ENCODE results near the gene DIP2A.
"Not testable (repeated sequence)": the region's sequence is repeated elsewhere in the genome, so short reads cannot be mapped to it uniquely, and the experiment has no call there.

The DIP2A gene

DNA sequence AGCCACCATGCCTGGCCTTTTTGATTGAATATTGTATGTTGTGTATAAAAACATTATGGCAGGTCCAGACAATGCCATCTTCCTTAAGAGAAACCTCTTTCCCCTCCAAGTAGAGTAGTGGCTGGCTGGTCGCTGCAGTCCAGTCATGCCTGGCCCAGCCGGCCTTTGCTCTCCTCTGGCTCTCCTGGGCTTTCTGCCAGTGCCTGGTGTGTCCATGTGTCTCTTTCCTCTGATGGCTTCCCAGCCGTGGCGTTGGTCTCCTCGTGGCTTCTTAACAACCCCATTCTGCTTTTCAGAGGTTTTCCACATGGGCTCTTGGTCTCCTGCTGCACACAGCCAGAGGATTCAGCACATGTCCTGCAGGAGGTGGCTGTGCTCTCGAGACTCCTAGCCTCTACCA is 58.7 kb downstream of the DIP2A start:
- Histone ChIP-seq H3K27me3 (ENCODE audit: control insufficient read depth in 1 of 2, insufficient read depth in 2 of 2, low read length in 2 of 2) (no peaks in the 10 kb centered on the region), H3K36me3 (ENCODE audit: control insufficient read depth in 1 of 2, insufficient read depth in 2 of 2, low read length in 2 of 2) (peaks cover 8 to 16% of the 10 kb centered on the region in 2 donors), H3K4me3 (ENCODE audit: low read depth in 1 of 2, low read length in 2 of 2) (no peak overlapping the region), H3K9me3 (ENCODE audit: control insufficient read depth in 1 of 2, low read length in 2 of 2) (no peaks in the 10 kb centered on the region), H3K27ac (ENCODE audit: low read depth, low read length) (no peak overlapping the region), H3K9ac (ENCODE audit: low read depth in 1 of 2, low read length in 2 of 2) (no peak overlapping the region), H3K4me1 (ENCODE audit: control insufficient read depth in 1 of 2, insufficient read depth in 2 of 2, low read length in 2 of 2) (peaks cover 0 to 3% of the 10 kb centered on the region in 2 donors)

DNA sequence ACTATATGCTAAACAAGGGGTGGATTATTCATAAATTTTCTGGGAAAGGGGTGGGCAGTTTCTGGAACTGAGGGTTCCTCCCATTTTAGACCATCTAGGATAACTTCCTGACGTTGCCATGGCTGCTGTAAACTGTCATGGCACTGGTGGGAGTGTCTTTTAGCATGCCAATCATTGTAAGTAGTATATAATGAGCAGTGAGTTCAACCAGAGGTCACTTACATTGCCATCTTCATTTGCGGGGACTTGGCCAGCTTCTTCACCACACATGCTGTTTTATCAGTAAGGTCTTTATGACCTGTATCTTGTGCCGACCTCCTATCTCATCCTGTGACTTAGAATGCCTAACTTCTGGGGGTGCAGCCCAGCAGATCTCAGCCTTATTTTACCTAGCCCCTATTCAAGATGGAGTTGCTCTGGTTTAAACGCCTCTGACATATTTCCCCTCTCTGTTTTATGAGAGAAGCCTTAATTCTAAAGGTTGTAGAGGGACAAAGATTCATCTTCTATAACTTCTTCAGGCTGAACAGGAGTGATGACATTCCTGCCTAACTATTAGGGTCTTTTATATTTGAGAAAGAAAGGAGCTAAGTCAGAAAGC is 60.4 kb downstream of the DIP2A start:
- no peaks in the 10 kb centered on the region for H3K9me3 ChIP-seq (ENCODE audit: control insufficient read depth in 1 of 2, low read length in 2 of 2)
- no peak overlapping the region for H3K4me3 ChIP-seq (ENCODE audit: low read depth in 1 of 2, low read length in 2 of 2)
- no peaks in the 10 kb centered on the region for H3K27me3 ChIP-seq (ENCODE audit: control insufficient read depth in 1 of 2, insufficient read depth in 2 of 2, low read length in 2 of 2)
- H3K36me3 ChIP-seq (ENCODE audit: control insufficient read depth in 1 of 2, insufficient read depth in 2 of 2, low read length in 2 of 2), result peaks cover 5 to 15% of the 10 kb centered on the region in 2 donors
- H3K4me1 ChIP-seq (ENCODE audit: control insufficient read depth in 1 of 2, insufficient read depth in 2 of 2, low read length in 2 of 2), result peaks cover 0 to 3% of the 10 kb centered on the region in 2 donors
- H3K27ac ChIP-seq (ENCODE audit: low read depth, low read length), result no peak overlapping the region
- H3K9ac ChIP-seq (ENCODE audit: low read depth in 1 of 2, low read length in 2 of 2), result no peak overlapping the region

DNA sequence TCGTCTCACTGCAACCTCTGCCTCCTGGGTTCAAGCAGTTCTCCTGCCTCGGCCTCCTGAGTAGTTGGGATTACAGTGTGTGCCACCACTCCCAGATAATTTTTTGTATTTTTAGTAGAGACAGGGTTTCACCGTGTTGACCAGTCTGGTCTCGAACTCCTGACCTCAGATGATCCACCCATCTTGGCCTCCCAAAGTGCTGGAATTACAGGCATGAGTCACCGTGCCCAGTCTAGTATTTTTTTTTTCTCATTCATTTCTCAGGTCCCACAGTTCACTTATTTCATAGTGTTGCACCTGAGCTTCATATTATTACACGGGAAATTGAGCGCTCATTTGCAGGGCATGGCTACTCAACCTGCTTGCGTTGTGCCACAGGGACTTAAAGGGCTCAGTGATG is 68.7 kb downstream of the DIP2A start:
- H3K9ac ChIP-seq (ENCODE audit: low read depth in 1 of 2, low read length in 2 of 2), result not testable (repeated sequence)
- H3K36me3 ChIP-seq (ENCODE audit: control insufficient read depth in 1 of 2, insufficient read depth in 2 of 2, low read length in 2 of 2), result peaks cover 0 to 17% of the 10 kb centered on the region in 2 donors

DNA sequence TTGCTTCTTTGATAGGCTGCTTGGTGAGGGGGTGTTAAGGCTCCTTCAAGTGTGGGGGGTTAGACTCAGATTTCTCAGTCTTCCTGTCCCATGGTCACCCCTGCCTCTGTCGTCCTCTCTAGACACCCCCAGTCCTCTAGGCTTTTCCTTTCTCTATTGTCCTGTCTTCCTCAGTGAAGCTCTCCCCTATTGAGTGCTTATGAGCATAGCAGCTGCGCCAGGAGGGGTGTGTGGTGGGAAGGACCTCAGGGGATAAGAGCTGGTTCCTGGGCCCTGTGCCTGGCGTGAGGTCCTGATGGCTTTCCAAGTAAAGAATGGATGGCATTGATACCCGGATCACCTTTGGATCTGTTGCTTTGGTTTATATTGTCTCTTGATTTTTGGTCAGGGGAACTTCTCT is 69.1 kb downstream of the DIP2A start:
- H3K27me3 ChIP-seq (ENCODE audit: control insufficient read depth in 1 of 2, insufficient read depth in 2 of 2, low read length in 2 of 2), result no peaks in the 10 kb centered on the region
- no peak overlapping the region for H3K9ac ChIP-seq (ENCODE audit: low read depth in 1 of 2, low read length in 2 of 2)
- peaks cover 0 to 17% of the 10 kb centered on the region in 2 donors for H3K36me3 ChIP-seq (ENCODE audit: control insufficient read depth in 1 of 2, insufficient read depth in 2 of 2, low read length in 2 of 2)
- no peaks in the 10 kb centered on the region for H3K4me1 ChIP-seq (ENCODE audit: control insufficient read depth in 1 of 2, insufficient read depth in 2 of 2, low read length in 2 of 2)
- no peak overlapping the region for H3K4me3 ChIP-seq (ENCODE audit: low read depth in 1 of 2, low read length in 2 of 2)
- no peaks in the 10 kb centered on the region for H3K9me3 ChIP-seq (ENCODE audit: control insufficient read depth in 1 of 2, low read length in 2 of 2)
- H3K27ac ChIP-seq (ENCODE audit: low read depth, low read length), result no peak overlapping the region

More for the DNA sequence above, 68.7 kb downstream of the DIP2A start:
- not testable (repeated sequence) for H3K4me3 ChIP-seq (ENCODE audit: low read depth in 1 of 2, low read length in 2 of 2); H3K4me1 ChIP-seq (ENCODE audit: control insufficient read depth in 1 of 2, insufficient read depth in 2 of 2, low read length in 2 of 2); H3K27ac ChIP-seq (ENCODE audit: low read depth, low read length); H3K9me3 ChIP-seq (ENCODE audit: control insufficient read depth in 1 of 2, low read length in 2 of 2); H3K27me3 ChIP-seq (ENCODE audit: control insufficient read depth in 1 of 2, insufficient read depth in 2 of 2, low read length in 2 of 2)

DNA sequence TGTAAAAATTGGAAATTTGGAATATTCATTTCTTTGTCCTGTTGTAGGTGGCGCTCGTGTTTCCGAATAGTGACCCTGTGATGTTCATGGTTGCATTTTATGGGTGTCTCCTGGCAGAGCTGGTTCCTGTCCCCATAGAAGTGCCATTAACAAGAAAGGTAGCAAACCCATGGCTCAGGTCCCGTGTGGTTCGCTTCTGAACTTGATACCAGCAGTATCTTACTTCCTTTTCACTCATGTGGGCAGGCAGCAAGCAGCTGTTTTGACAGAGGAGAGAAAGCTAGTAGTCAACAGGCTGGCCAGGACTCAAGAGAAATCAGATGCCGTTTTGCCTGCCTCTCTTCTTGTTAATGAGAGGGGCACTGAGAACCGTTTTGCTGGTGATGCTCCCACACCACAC is 73.4 kb downstream of the DIP2A start:
- Histone ChIP-seq H3K4me3 (ENCODE audit: low read depth in 1 of 2, low read length in 2 of 2) (no peak overlapping the region), H3K4me1 (ENCODE audit: control insufficient read depth in 1 of 2, insufficient read depth in 2 of 2, low read length in 2 of 2) (no peaks in the 10 kb centered on the region), H3K27ac (ENCODE audit: low read depth, low read length) (no peak overlapping the region), H3K9me3 (ENCODE audit: control insufficient read depth in 1 of 2, low read length in 2 of 2) (no peaks in the 10 kb centered on the region), H3K27me3 (ENCODE audit: control insufficient read depth in 1 of 2, insufficient read depth in 2 of 2, low read length in 2 of 2) (no peaks in the 10 kb centered on the region), H3K9ac (ENCODE audit: low read depth in 1 of 2, low read length in 2 of 2) (no peak overlapping the region), H3K36me3 (ENCODE audit: control insufficient read depth in 1 of 2, insufficient read depth in 2 of 2, low read length in 2 of 2) (peaks cover 20 to 49% of the 10 kb centered on the region in 2 donors)

DNA sequence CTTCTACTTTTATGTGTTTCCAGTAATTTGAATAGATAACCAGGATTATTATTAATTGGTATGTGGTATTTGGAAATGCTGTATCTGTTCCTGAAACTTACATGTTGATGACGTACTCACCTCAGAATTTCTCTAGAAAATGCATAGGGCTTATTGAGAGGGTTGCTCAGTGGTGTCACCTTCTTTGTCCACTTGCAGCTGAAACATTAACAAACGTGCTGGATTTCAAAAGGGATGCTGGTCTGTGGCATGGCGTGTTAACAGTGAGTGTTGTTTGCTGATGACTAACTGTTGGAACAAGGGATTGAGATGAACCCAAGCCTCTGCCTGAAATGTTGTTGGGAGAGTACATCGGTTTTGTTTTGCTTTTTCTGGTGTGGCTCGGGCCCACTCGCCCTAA is 78.3 kb downstream of the DIP2A start:
- peaks cover 44 to 82% of the 10 kb centered on the region in 2 donors for H3K36me3 ChIP-seq (ENCODE audit: control insufficient read depth in 1 of 2, insufficient read depth in 2 of 2, low read length in 2 of 2)
- no peak overlapping the region for H3K27ac ChIP-seq (ENCODE audit: low read depth, low read length)
- no peak overlapping the region for H3K4me3 ChIP-seq (ENCODE audit: low read depth in 1 of 2, low read length in 2 of 2)
- H3K9ac ChIP-seq (ENCODE audit: low read depth in 1 of 2, low read length in 2 of 2), result no peak overlapping the region
- no peaks in the 10 kb centered on the region for H3K9me3 ChIP-seq (ENCODE audit: control insufficient read depth in 1 of 2, low read length in 2 of 2)
- no peaks in the 10 kb centered on the region for H3K27me3 ChIP-seq (ENCODE audit: control insufficient read depth in 1 of 2, insufficient read depth in 2 of 2, low read length in 2 of 2)
- no peaks in the 10 kb centered on the region for H3K4me1 ChIP-seq (ENCODE audit: control insufficient read depth in 1 of 2, insufficient read depth in 2 of 2, low read length in 2 of 2)

DNA sequence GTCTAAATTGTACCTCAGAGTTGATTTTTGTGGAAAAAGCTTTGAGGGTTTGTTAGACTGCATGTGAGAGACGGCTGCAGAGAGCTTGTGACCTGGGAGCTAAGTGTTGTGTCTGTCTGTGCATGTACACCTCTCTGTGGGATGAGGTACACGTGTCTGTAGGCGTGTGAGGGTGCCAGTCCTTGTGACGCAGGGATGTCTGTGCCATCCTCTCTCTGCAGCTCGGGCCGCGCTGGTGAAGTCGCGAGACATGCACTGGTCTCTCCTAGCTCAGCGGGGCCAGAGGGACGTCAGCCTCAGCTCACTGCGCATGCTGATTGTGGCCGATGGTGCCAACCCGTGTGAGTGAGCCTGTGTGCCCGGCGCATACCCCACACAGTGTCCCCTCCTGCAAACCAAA is 79.6 kb downstream of the DIP2A start:
- H3K4me3 ChIP-seq (ENCODE audit: low read depth in 1 of 2, low read length in 2 of 2), result no peak overlapping the region
- no peaks in the 10 kb centered on the region for H3K9me3 ChIP-seq (ENCODE audit: control insufficient read depth in 1 of 2, low read length in 2 of 2)
- peaks cover 48 to 88% of the 10 kb centered on the region in 2 donors for H3K36me3 ChIP-seq (ENCODE audit: control insufficient read depth in 1 of 2, insufficient read depth in 2 of 2, low read length in 2 of 2)
- H3K4me1 ChIP-seq (ENCODE audit: control insufficient read depth in 1 of 2, insufficient read depth in 2 of 2, low read length in 2 of 2), result no peaks in the 10 kb centered on the region
- H3K9ac ChIP-seq (ENCODE audit: low read depth in 1 of 2, low read length in 2 of 2), result no peak overlapping the region
- no peaks in the 10 kb centered on the region for H3K27me3 ChIP-seq (ENCODE audit: control insufficient read depth in 1 of 2, insufficient read depth in 2 of 2, low read length in 2 of 2)
- no peak overlapping the region for H3K27ac ChIP-seq (ENCODE audit: low read depth, low read length)

DNA sequence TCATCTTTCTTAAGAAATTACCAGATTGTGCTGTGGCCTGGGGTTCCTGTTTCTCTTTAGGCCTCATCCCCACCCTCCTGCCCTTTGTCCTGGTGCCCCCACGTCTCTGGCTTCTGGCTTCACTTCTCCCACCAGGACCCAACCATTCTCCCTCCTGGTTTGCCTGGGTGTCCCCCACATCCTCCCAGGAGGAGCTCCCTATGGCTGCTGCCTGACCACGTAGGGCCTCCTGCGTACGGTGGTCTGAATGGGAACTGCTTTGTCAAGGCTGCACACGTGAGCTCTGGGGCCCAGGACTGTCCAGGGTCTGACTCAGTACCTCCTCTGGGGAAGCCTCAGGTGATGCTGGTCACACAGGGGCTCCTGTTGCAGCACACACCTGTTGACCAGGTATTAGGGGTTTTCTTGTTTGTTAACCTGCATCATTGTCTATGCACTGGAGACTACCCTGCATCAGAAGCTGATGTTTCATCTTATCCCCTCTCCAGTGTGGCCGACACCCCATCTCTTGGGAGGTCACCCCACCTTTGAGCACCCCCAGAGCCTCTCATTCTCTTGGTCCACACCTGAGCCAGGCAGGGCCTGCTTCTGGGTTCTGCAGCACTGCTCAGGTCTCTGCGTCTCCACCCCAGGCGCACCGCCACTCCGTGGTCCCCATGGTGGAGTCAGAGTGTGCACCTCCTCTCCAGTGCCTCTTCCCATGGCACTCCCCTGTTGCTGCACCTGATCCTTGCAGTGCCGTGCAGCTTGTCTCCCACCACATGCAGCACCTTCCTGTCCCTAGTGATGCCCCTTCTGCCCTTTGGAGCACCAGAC is 80.4 kb downstream of the DIP2A start:
- no peaks in the 10 kb centered on the region for H3K9me3 ChIP-seq (ENCODE audit: control insufficient read depth in 1 of 2, low read length in 2 of 2)
- H3K4me3 ChIP-seq (ENCODE audit: low read depth in 1 of 2, low read length in 2 of 2), result no peak overlapping the region
- H3K27ac ChIP-seq (ENCODE audit: low read depth, low read length), result no peak overlapping the region
- no peaks in the 10 kb centered on the region for H3K4me1 ChIP-seq (ENCODE audit: control insufficient read depth in 1 of 2, insufficient read depth in 2 of 2, low read length in 2 of 2)
- no peaks in the 10 kb centered on the region for H3K27me3 ChIP-seq (ENCODE audit: control insufficient read depth in 1 of 2, insufficient read depth in 2 of 2, low read length in 2 of 2)
- H3K9ac ChIP-seq (ENCODE audit: low read depth in 1 of 2, low read length in 2 of 2), result no peak overlapping the region
- peaks cover 47 to 87% of the 10 kb centered on the region in 2 donors for H3K36me3 ChIP-seq (ENCODE audit: control insufficient read depth in 1 of 2, insufficient read depth in 2 of 2, low read length in 2 of 2)

DNA sequence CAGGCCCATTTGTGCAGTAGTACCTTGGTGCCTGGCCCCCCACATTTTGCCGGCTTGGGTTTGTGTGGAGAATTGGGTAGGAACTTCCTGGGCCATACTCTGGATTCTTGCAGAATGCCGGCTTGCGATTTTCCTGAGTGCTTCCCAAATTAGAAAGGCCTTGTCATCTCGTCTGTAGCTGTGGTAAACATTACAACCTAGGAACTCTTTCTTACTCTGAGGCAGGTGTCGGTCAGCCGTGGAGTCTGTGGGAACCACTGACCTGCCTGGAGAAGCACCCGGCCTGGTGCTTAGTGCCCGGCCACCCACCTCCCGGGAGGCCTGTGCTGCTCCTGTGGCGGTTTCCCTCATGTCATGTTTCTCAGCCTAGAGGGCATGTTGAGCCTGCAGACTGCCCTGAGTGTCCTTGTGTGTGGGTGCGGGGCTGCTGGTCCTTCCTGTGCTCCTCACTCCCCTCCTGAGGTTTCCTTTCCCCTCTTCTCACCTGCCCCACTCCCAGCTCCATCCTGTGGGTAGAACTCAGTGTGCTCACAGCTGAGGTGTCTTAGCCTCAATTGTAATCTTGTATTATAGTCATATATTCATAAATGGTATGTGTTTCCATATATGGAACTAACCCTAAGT is 81.5 kb downstream of the DIP2A start:
- no peaks in the 10 kb centered on the region for H3K4me1 ChIP-seq (ENCODE audit: control insufficient read depth in 1 of 2, insufficient read depth in 2 of 2, low read length in 2 of 2)
- no peaks in the 10 kb centered on the region for H3K27me3 ChIP-seq (ENCODE audit: control insufficient read depth in 1 of 2, insufficient read depth in 2 of 2, low read length in 2 of 2)
- H3K9ac ChIP-seq (ENCODE audit: low read depth in 1 of 2, low read length in 2 of 2), result no peak overlapping the region
- no peaks in the 10 kb centered on the region for H3K9me3 ChIP-seq (ENCODE audit: control insufficient read depth in 1 of 2, low read length in 2 of 2)
- H3K27ac ChIP-seq (ENCODE audit: low read depth, low read length), result no peak overlapping the region
- H3K36me3 ChIP-seq (ENCODE audit: control insufficient read depth in 1 of 2, insufficient read depth in 2 of 2, low read length in 2 of 2), result peaks cover 42 to 85% of the 10 kb centered on the region in 2 donors
- no peak overlapping the region for H3K4me3 ChIP-seq (ENCODE audit: low read depth in 1 of 2, low read length in 2 of 2)

DNA sequence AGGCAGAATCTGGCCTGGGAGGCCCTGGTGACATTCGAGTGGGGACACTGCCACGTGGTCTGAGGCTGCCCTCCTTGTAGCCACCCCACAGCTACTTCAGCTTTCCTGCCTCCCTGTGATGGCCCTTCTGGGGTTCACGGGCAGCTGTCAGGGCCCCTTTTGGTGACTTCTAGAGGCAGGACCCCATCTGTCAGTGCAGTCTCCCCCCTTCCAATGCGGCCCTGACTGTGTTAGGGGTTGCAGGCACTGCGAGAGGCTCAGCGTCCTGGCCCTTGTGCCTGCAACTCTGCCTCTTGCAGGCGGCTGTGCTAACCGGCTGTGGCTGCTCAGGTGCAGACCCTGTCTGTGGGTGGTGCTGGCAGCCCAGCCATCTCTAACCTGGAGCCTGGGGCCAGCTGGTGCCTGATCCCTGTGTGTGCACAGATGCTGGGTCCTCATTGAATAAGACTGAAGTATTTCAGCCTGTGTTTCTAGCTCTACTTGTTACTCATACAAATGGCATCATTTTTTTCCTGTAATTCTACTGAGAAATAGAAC is 84.0 kb downstream of the DIP2A start:
- no peak overlapping the region for H3K9ac ChIP-seq (ENCODE audit: low read depth in 1 of 2, low read length in 2 of 2)
- no peak overlapping the region for H3K27ac ChIP-seq (ENCODE audit: low read depth, low read length)
- no peaks in the 10 kb centered on the region for H3K9me3 ChIP-seq (ENCODE audit: control insufficient read depth in 1 of 2, low read length in 2 of 2)
- H3K36me3 ChIP-seq (ENCODE audit: control insufficient read depth in 1 of 2, insufficient read depth in 2 of 2, low read length in 2 of 2), result peaks cover 47 to 87% of the 10 kb centered on the region in 2 donors
- H3K4me3 ChIP-seq (ENCODE audit: low read depth in 1 of 2, low read length in 2 of 2), result no peak overlapping the region
- no peaks in the 10 kb centered on the region for H3K27me3 ChIP-seq (ENCODE audit: control insufficient read depth in 1 of 2, insufficient read depth in 2 of 2, low read length in 2 of 2)
- no peaks in the 10 kb centered on the region for H3K4me1 ChIP-seq (ENCODE audit: control insufficient read depth in 1 of 2, insufficient read depth in 2 of 2, low read length in 2 of 2)
